NCI-H82 treated with DMSO at 0.1 percent for 48 hours (cell line): ENCODE results near the gene OTOG.

Source experiments
- DNase-seq: peaks from one replicate; lab custom pipeline; 2025; ENCODE audit not compliant: unreplicated experiment; lab: John Stamatoyannopoulos, UW

Gene OTOG

GRCh38 chr11:17646451-17647145 lies 99.5 kb downstream of the OTOG start:
- no peak for DNase-seq

- DNase-seq, result no peak
These were observed 101.5 kb downstream of the OTOG start for GRCh38 chr11:17648528-17648927.

DNA sequence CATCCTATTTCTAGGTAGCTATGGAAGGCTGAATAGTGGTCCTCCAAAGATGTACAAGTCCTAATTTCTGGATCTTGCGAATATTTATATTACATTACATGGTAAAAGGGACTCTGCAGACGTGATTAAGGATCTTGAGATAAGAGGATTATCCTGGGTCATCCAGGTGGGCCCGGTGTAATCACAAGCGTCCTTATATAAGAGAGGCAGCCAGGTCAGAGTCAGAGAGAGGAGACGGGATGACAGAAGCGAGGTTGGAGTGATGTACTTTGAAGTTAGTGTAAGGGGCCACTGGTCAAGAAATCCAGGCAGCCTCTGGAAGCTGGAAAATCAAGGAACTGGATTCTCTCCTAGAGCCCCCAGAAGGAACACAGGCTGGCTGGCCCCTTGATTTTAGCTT lies 102.2 kb downstream of the OTOG start:
- DNase-seq, result peak; percentile 10

GRCh38 chr11:17649696-17650095 lies 102.6 kb downstream of the OTOG start:
- DNase-seq, result no peak

- DNase-seq, result no peak
These were observed 103.3 kb downstream of the OTOG start for GRCh38 chr11:17650127-17650911.

DNA sequence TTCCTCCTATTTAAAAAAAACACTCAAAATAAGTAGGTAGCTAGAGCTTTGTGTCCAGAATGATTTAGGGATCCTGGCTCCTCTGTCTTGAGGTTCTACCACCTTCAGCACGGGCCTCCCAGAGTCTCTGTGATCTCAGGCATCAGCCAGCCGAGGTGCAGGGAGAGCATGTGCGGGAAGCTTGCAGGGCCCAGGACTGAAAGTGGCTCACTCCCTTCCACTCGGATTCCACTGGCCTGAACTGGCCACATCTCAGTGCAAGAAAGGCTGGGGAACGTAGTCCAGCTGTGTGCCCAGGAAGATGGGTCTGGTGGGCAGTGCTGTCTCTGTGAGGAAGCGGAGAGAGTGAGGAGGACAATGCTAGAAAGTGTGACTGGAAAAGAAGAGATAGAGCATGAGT lies 104.0 kb downstream of the OTOG start:
- DNase-seq, result no peak

DNA sequence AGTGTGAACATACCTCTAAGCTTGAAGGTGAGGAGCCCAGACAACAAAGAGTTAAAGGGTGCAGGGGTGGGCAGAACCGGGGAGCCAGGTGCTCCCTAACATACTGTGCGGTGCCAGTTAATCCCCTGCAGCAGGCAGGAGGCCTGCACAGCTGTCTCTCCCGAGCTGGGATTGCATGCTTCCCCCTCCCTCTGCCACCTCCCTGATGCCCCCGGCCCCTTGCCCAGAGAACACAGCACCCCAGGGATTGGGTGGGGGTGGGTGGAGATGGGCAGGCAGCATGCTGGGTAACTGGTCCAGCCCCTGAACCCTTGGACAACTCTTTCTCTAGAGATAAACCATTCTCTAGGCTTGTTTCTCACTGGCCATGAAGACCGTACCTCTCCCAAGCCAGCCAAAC lies 104.6 kb downstream of the OTOG start:
- DNase-seq, result peak; percentile 5

DNA sequence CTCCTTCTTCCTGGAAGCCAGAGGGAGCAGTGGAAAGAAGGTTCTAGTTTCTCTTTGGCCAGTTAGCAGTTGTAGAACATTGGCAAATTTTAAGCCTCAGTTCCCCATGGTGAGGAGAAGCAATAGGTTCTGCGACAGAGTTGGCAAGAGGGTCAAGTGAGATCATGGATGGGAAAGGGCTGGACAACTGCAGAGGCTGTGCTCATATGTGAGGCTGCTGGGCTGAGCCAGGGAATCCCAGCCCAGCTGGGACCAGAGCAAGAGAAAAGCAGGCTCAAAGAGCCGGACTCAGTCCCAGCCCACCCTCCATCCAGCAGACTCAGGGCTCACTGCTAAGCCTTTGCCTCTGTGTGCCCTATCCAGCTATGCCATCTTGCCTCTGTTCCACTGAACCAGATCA lies 105.5 kb downstream of the OTOG start:
- no peak for DNase-seq

DNA sequence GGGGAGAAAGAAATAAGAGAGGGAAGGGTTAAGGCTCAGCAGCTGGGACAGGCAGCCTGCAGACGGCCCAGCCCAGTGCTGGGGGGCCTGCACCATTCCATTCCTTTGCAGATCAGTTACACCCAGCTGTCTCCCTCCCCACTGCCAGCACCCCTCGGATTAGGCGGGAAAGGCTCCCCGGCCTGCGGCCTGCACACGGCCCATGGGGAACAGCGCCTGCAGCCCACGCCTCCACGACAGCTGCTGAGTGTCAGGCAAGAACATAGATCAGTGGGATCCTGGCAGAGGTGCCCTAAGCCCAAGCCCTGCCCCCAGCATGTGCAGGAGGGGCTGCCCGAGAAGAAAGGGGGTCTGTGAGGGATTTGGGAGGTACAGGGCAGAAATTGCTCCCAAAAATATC lies 106.6 kb downstream of the OTOG start:
- DNase-seq, result no peak

DNA sequence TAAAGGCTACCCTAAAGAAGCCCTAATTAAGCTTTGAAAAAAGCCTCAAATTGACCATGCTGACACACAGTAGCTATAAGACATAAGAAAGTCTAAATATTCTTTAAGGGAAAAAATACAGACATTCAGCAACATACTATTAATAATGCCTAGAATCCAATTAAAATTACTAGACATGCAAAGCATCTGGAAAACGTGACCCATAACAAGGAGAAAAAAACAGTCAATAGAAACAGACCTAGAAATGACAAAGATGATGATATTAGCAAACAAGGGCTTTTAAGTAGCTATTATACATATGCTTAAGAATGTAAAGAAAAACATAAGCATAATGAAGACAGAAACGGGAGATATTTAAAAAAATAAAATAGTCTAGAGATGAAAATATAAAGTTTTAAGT lies 108.6 kb downstream of the OTOG start:
- no peak for DNase-seq

GRCh38 chr11:17658211-17658610 lies 111.2 kb downstream of the OTOG start:
- DNase-seq, result no peak

GRCh38 chr11:17668166-17668565 lies 121.1 kb downstream of the OTOG start:
- DNase-seq, result no peak

DNA sequence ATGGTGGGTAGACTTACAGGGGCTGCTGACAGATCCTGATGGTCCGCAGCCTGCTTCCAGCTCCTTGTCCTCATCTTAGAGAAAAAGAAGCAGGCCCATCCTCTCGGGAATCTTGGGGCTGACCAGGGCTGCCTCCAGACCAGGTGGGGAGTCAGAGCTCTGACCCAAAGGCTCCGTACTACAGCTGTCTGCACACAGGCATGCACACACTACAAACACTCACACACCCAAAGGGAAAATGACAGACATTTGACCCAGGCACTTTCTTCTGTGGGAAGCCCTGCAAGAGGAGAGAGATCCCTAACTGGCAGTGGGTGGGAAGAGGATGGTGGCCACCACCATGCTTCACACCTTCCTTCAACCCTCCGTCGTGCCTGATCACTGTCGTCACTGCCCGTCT lies 125.4 kb downstream of the OTOG start:
- DNase-seq, result no peak

GRCh38 chr11:17673951-17674350 lies 126.9 kb downstream of the OTOG start:
- no peak for DNase-seq

DNA sequence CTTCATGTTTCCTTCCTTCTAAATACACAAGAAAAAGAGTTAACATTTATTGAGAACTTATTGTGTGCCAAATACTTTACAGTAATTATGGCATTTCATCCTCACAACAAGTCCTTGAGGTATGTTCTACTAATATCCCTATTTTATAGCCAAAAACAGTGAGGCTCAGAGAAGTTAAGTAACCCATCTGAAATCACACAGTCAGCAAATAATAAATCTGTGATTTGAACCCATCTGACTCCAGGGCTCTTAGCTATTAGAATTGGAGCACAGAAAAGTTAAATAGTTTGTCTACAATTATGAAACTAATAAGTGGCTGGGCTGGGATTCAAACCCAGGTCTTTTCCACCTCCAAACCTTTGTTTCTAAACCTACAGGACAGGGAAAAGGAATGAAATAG lies 135.8 kb downstream of the OTOG start:
- no peak for DNase-seq

- DNase-seq, result peak; percentile 22
These were observed 136.5 kb downstream of the OTOG start for GRCh38 chr11:17683377-17684161.

GRCh38 chr11:17684550-17684949 lies 137.5 kb downstream of the OTOG start:
- no peak for DNase-seq

GRCh38 chr11:17686231-17686980 lies 139.3 kb downstream of the OTOG start:
- DNase-seq, result peak; percentile 78

GRCh38 chr11:17687946-17688670 lies 141.0 kb downstream of the OTOG start:
- DNase-seq, result peak; percentile 62

GRCh38 chr11:17691550-17691949 lies 144.5 kb downstream of the OTOG start:
- peak; percentile 49 for DNase-seq
